Transverse colon (tissue), 4 donors: ENCODE data around the gene COG5.

Experiments
- EP300 ChIP-seq: sonication (generic); formaldehyde crosslinking; IDR thresholded peaks from one replicate; pipeline ENCODE4 v1.6.1; 2017; ENCODE audit warnings: antibody characterized with exemption, low read depth
- POLR2A ChIP-seq: fragments of 450-650 bp; IDR thresholded peaks from one replicate; pipeline ENCODE4 v1.6.1; 2016; ENCODE audit warnings: antibody characterized with exemption, mild to moderate bottlenecking, moderate library complexity
- POLR2AphosphoS5 ChIP-seq, 3 donors: sonication (generic); formaldehyde crosslinking; IDR thresholded peaks; one replicate each; pipeline ENCODE4 v1.6.1; 2016; ENCODE audit warnings: antibody characterized with exemption in 3 of 3
- TF ChIP-seq, protein P1 (sequence below), 5 experiments: fragments of 200-600 bp in 3 of 5; fragments of 450-650 bp in 2 of 5; sonication (generic) in 3 of 5; IDR thresholded peaks; 1 replicate in 2 of 5; 2 replicates in 3 of 5; pipeline ENCODE4 v1.5.1; 2016 to 2017; ENCODE audit warnings: antibody characterized with exemption in 5 of 5, inconsistent platforms in 3 of 5, mild to moderate bottlenecking in 2 of 5, moderate library complexity in 1 of 5

DNA sequence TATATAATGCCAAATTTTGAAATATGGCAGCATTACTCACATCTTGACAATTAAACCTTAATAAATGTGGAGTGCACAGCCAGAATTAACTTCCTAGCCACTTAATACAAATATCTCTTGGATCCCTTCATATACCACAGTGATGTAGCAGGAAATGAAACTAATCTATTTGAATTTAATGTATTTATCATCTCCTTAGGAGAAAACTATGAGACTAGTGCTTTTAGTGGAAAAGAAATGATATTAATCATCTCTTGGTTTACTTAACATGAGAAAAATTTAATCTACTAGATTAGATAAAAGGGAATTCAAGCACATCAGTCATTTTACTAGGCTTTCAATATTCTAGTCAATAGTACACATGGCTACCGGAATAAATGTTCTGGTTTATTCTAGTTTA lies 149.5 kb downstream of the COG5 start:
- TF ChIP-seq, protein P1, sequence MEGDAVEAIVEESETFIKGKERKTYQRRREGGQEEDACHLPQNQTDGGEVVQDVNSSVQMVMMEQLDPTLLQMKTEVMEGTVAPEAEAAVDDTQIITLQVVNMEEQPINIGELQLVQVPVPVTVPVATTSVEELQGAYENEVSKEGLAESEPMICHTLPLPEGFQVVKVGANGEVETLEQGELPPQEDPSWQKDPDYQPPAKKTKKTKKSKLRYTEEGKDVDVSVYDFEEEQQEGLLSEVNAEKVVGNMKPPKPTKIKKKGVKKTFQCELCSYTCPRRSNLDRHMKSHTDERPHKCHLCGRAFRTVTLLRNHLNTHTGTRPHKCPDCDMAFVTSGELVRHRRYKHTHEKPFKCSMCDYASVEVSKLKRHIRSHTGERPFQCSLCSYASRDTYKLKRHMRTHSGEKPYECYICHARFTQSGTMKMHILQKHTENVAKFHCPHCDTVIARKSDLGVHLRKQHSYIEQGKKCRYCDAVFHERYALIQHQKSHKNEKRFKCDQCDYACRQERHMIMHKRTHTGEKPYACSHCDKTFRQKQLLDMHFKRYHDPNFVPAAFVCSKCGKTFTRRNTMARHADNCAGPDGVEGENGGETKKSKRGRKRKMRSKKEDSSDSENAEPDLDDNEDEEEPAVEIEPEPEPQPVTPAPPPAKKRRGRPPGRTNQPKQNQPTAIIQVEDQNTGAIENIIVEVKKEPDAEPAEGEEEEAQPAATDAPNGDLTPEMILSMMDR (IDR thresholded peaks at IDR 0.05) = no peak
- no peak for TF ChIP-seq EP300
- no peak for TF ChIP-seq POLR2AphosphoS5 (IDR thresholded peaks at IDR 0.05)
- no peak for TF ChIP-seq POLR2A
